Lower leg skin (tissue), 3 donors: Measurements from ENCODE around the gene PLCB1.

ENCODE experiments used
- CTCF ChIP-seq, 3 donors: fragments of 450-650 bp; IDR thresholded peaks; one replicate each; pipeline ENCODE4 v1.5.1; 2016; ENCODE audit warnings: antibody characterized with exemption in 3 of 3, mild to moderate bottlenecking in 3 of 3, moderate library complexity in 2 of 3
- POLR2A ChIP-seq, 2 donors: fragments of 450-650 bp; IDR thresholded peaks; one replicate each; pipeline ENCODE4 v1.6.1; 2016 to 2017; ENCODE audit warnings: antibody characterized with exemption in 2 of 2, mild to moderate bottlenecking in 1 of 2, moderate library complexity in 1 of 2

- TF ChIP-seq CTCF (IDR thresholded peaks at IDR 0.05) = no peak
- no peak for TF ChIP-seq POLR2A (IDR thresholded peaks at IDR 0.05)
These were observed 624.3 kb downstream of the PLCB1 start for GRCh38 chr20:8756410-8756809.
